ENCODE results near the gene STX4.

The STX4 gene

GRCh38 chr16:30996324-30996984 is 36.9 kb upstream of the STX4 start:
- peak overlapping the region; percentile 50 for H3K27ac Mint-ChIP-seq
- H3K27me3 Mint-ChIP-seq, result no peaks in the 10 kb centered on the region
- H3K4me1 Mint-ChIP-seq (ENCODE audit: low read depth), result peaks cover 8% of the 10 kb centered on the region
- peak overlapping the region; percentile 84 for H3K4me3 Mint-ChIP-seq
- no peaks in the 10 kb centered on the region for H3K36me3 Mint-ChIP-seq (ENCODE audit: low read depth)
- no peaks in the 10 kb centered on the region for H3K9me3 Mint-ChIP-seq

DNA sequence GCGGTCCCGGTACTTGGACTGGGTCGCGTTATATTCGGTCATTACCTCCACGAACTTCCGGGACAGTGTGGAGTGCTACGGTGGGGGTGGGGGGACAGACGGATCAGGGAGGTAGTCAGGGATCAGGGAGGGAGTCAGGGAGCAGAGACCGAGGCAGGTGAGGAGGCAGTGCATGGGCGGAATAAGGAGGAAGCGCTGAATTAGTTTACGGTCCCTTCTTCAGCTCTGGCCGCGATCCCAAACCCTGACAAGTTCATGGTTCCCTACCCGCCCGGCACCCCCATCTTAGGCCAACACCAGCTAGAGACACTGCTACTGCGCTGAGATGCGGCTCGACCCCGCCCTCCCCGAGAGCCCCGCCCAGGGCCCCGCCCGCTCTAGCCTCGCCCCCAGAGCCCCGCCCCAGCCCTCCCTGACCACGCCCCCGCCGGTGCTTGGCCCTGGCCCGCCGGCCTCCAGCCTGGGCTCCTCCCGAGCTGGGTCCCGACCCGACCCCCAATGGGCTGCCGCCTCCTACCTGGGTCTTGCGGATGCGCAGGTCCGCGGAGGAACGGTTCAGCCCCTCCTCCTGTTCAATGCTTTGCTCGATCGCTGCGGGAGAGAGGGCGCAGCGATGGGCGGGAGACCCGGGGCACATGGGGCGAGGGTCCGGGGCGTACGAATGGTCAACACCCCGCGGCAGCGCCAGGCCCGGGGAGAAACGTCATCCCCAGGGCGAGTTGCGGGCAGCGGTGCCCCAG is 36.2 kb upstream of the STX4 start:
- H3K9me3 Mint-ChIP-seq, result no peaks in the 10 kb centered on the region
- no peak overlapping the region for H3K27ac Mint-ChIP-seq
- no peaks in the 10 kb centered on the region for H3K36me3 Mint-ChIP-seq (ENCODE audit: low read depth)
- no peaks in the 10 kb centered on the region for H3K27me3 Mint-ChIP-seq
- peaks cover 8% of the 10 kb centered on the region for H3K4me1 Mint-ChIP-seq (ENCODE audit: low read depth)
- H3K4me3 Mint-ChIP-seq, result peak overlapping the region; percentile 84

DNA sequence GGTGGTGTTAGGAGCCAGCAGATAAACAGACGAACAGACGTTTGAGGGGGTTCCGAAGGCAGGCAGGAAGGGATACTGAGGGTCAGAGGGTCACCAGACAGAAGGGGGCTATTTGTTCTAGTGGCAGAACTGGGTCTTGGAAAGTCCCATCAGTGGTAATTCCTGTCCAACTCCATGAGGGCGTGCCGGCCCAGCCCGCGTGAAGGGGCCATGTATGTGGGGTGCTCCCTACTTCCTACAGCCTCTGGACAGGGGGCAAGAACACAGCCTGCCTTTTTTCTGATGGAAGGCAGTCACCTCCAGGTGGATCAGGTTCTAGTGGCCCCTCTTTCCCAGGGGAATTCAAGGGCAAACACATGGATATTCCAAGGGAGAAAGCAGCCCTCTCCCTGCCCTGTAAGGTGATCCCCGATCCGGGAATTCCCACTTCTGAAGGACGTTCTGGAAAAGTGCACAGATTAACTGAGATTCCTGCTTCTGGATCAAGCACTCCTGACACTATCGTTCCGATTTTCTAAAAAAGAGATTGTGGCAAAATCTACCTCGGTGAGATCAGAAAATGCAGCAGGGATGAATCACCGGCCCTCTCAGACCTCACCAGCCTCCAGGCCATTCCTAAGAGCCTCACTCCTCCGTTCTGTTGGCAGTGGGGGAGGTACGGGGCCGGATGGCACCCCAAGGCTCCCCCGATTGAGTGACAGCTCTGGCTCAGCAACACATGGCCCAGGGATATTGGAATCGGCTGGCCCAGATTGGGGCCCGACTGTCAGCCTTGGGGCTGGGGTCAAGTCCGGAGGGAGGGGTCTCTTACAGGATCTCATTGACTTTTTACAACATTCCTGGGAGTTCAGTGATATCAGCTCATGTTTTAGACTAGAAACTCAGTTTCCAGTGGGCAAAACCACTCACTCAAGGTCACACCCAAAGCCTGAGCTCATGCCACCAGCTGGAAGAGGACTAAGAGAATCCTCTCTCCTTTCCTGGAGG is 35.3 kb upstream of the STX4 start:
- Mint-ChIP-seq H3K27ac (no peak overlapping the region), H3K4me1 (ENCODE audit: low read depth) (peaks cover 8% of the 10 kb centered on the region), H3K27me3 (no peaks in the 10 kb centered on the region), H3K36me3 (ENCODE audit: low read depth) (no peaks in the 10 kb centered on the region), H3K9me3 (no peaks in the 10 kb centered on the region), H3K4me3 (peak overlapping the region; percentile 10)

GRCh38 chr16:30998852-30999761 is 34.3 kb upstream of the STX4 start:
- Mint-ChIP-seq H3K4me3 (no peak overlapping the region), H3K4me1 (ENCODE audit: low read depth) (peaks cover 8% of the 10 kb centered on the region), H3K36me3 (ENCODE audit: low read depth) (no peaks in the 10 kb centered on the region), H3K27ac (no peak overlapping the region), H3K27me3 (no peaks in the 10 kb centered on the region), H3K9me3 (no peaks in the 10 kb centered on the region)

DNA sequence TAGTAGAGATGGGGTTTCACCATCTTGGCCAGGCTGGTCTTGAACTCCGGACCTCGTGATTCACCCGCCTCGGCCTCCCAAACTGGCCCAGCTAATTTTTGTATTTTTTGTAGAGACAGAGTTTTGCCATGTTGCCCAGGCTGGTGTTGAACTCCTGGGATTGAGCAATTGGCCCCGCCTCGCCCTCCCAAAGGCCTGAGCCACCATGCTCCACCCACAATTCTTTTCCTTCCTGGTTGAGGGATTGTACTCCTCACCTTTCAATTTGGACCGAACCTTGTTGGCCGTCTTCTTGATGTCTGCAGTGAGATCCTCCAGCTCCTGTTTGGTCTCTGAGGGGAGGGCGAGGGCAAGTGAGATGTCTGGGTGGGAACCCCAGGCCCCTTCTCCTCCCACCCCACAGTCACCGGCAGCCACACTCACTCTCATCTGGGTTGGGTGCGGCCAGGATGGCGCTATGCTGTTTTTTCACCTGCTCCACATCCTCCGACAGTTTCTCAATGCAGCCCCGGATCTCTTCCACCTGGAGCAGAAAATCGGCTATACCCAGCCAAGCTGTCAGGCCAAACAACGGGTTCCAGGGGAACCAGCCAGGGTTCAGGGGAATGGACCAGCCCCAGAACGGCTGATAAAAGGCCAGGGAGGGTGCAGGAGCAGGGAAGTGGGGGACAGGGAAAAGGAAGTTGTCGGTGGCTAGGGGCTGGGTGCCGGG is 32.5 kb upstream of the STX4 start:
- no peaks in the 10 kb centered on the region for H3K27me3 Mint-ChIP-seq
- peaks cover 4% of the 10 kb centered on the region for H3K4me1 Mint-ChIP-seq (ENCODE audit: low read depth)
- H3K27ac Mint-ChIP-seq, result no peak overlapping the region
- no peaks in the 10 kb centered on the region for H3K36me3 Mint-ChIP-seq (ENCODE audit: low read depth)
- no peak overlapping the region for H3K4me3 Mint-ChIP-seq
- H3K9me3 Mint-ChIP-seq, result no peaks in the 10 kb centered on the region

DNA sequence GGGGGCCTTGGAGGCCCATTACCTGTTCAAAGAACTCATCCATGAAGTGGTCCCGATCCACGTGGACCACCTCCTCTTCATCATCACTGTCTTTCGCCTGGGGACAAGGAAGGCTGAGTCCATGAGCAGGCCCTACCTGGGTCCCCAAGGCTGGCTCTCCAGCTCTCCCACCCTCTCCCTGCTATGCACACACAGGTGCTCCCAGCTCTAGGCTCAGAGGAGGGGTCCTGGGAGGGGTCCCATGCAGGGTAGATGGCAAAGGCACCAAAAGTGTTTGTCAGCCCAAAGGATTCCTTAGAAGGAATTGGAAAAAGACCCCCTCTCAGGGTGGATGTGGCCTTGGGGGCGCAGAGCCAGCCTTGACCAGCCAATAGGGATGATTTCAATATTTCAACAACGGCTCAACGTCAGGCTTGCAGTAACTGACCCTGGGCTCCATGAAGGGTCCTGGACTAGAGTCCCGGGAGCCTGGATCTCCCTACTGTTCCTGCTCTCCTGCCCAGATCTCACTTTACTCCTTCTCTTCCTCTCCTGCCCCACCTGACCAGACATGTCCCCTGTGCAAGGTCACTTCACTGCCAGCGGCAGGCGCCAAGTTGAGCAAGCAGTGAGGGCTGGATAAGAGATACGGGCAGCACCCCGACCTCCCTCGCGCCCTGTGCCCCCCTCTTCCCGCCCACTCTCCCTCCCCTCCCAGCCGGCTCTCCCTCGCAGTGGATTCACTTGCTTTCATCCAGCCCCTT is 31.7 kb upstream of the STX4 start:
- Mint-ChIP-seq H3K9me3 (no peaks in the 10 kb centered on the region), H3K4me1 (ENCODE audit: low read depth) (no peaks in the 10 kb centered on the region), H3K27me3 (no peaks in the 10 kb centered on the region), H3K27ac (no peak overlapping the region), H3K36me3 (ENCODE audit: low read depth) (no peaks in the 10 kb centered on the region), H3K4me3 (no peak overlapping the region)

- H3K27me3 Mint-ChIP-seq, result no peaks in the 10 kb centered on the region
- H3K36me3 Mint-ChIP-seq (ENCODE audit: low read depth), result no peaks in the 10 kb centered on the region
- no peaks in the 10 kb centered on the region for H3K4me1 Mint-ChIP-seq (ENCODE audit: low read depth)
- no peak overlapping the region for H3K27ac Mint-ChIP-seq
- H3K4me3 Mint-ChIP-seq, result no peak overlapping the region
- H3K9me3 Mint-ChIP-seq, result no peaks in the 10 kb centered on the region
Measured at GRCh38 chr16:31002250-31002700, 31.1 kb upstream of the STX4 start.

- no peaks in the 10 kb centered on the region for H3K36me3 Mint-ChIP-seq (ENCODE audit: low read depth)
- H3K4me3 Mint-ChIP-seq, result no peak overlapping the region
- no peak overlapping the region for H3K27ac Mint-ChIP-seq
- no peaks in the 10 kb centered on the region for H3K4me1 Mint-ChIP-seq (ENCODE audit: low read depth)
- no peaks in the 10 kb centered on the region for H3K9me3 Mint-ChIP-seq
- H3K27me3 Mint-ChIP-seq, result no peaks in the 10 kb centered on the region
Measured at GRCh38 chr16:31002862-31003341, 30.5 kb upstream of the STX4 start.

DNA sequence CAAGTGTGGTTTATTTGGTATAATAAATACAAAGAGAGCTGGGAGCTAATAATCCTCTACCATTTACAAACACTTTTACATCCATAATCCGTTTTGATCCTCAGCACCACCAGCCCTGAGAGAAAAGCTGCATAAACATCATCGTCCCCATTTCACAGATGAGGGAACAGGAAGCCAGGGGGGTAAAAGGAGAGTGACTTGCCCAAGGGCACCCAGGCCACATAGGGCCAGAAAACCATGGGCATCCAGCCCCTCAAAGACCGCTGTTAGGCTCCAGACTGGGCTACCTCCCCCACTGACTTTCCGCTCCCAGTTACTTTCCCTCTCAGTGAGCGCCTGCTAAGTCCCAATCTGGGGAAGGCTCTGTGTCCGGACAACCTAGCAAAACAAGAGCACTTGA is 29.6 kb upstream of the STX4 start:
- Mint-ChIP-seq H3K4me3 (no peak overlapping the region), H3K27ac (no peak overlapping the region), H3K4me1 (ENCODE audit: low read depth) (no peaks in the 10 kb centered on the region), H3K9me3 (no peaks in the 10 kb centered on the region), H3K36me3 (ENCODE audit: low read depth) (no peaks in the 10 kb centered on the region), H3K27me3 (no peaks in the 10 kb centered on the region)

DNA sequence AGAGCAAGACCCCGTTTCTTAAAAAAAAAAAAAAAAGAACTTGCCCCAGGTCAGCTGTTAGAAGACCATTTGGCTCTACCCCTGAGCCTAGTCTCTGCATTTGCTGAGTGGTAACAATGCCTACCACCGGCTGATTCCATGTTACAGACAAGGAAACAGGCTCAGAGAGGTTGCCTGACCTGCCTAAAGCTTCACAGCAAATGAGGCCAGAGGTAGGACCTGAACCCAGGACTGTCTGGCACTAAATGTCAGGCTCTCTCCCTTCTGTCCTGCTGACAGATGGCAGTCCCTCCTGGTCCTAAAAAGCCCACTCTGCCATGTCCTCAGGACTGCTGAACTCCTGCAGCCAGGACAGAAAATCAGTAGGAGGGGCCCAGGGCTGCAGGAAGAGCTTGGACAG is 28.7 kb upstream of the STX4 start:
- H3K27me3 Mint-ChIP-seq, result peaks cover under 1% of the 10 kb centered on the region
- H3K4me1 Mint-ChIP-seq (ENCODE audit: low read depth), result peaks cover 4% of the 10 kb centered on the region
- H3K9me3 Mint-ChIP-seq, result no peaks in the 10 kb centered on the region
- H3K27ac Mint-ChIP-seq, result no peak overlapping the region
- no peaks in the 10 kb centered on the region for H3K36me3 Mint-ChIP-seq (ENCODE audit: low read depth)
- H3K4me3 Mint-ChIP-seq, result no peak overlapping the region

DNA sequence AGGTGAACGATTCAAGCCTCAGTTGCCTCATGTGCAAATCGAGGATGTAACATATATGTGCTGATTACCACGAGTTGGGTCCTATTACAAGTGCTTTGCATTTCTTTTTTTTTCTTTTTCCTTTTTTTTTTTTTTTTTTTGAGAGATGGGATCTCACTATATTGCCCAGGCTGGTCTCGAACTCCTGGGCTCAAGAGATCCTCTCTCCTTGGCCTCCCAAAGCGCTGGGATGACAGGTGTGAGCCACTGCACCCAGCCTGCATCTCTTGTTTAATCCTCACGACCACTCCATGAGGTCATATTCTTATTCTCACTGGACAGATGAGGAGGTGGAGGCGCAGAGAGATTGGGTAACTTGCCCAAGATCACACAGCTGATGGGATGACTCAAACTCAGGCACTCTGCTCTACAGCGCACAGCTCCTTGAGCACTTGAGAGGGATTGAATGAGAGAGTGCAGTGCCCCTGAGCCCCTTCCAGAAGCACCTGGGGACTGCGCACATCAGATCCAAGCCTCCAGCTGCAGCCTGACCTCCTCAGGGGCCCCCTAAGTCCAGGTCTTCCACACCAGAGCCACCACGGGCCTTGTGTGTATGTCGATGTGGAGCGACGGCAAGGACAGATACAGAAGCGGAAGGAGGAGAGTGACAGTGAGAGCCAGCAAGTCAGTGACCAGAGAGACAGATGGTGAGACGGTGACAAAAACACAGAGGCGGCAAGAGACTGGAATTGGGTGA is 27.8 kb upstream of the STX4 start:
- H3K4me1 Mint-ChIP-seq (ENCODE audit: low read depth), result peaks cover 9% of the 10 kb centered on the region
- H3K27ac Mint-ChIP-seq, result no peak overlapping the region
- H3K9me3 Mint-ChIP-seq, result no peaks in the 10 kb centered on the region
- H3K36me3 Mint-ChIP-seq (ENCODE audit: low read depth), result no peaks in the 10 kb centered on the region
- H3K27me3 Mint-ChIP-seq, result peaks cover 4% of the 10 kb centered on the region
- H3K4me3 Mint-ChIP-seq, result no peak overlapping the region

GRCh38 chr16:31006086-31006385 is 27.3 kb upstream of the STX4 start:
- H3K36me3 Mint-ChIP-seq (ENCODE audit: low read depth), result no peaks in the 10 kb centered on the region
- peaks cover 12% of the 10 kb centered on the region for H3K4me1 Mint-ChIP-seq (ENCODE audit: low read depth)
- no peak overlapping the region for H3K27ac Mint-ChIP-seq
- H3K9me3 Mint-ChIP-seq, result no peaks in the 10 kb centered on the region
- no peak overlapping the region for H3K4me3 Mint-ChIP-seq
- peaks cover 4% of the 10 kb centered on the region for H3K27me3 Mint-ChIP-seq

DNA sequence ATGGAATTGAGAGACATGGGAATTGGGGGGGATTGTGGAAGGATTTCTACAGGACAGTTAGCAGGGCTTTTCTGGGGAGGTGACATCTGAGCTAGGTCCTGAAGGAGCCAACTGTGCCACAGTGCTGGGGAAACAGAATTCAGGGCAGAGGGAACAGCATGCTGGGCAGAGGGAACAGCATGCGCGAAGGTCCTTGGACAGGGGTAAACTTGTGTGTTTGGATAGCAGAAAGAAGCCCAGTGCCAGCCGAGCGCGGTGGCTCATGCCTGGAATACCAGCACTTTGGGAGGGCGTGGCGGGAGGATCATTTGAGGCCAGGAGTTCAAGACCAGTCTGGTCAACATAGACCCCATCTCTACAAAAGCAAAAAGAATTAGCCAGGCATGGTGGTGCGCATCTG is 26.8 kb upstream of the STX4 start:
- H3K27me3 Mint-ChIP-seq, result peaks cover 9% of the 10 kb centered on the region
- no peaks in the 10 kb centered on the region for H3K36me3 Mint-ChIP-seq (ENCODE audit: low read depth)
- H3K4me3 Mint-ChIP-seq, result no peak overlapping the region
- no peak overlapping the region for H3K27ac Mint-ChIP-seq
- peaks cover 17% of the 10 kb centered on the region for H3K4me1 Mint-ChIP-seq (ENCODE audit: low read depth)
- no peaks in the 10 kb centered on the region for H3K9me3 Mint-ChIP-seq
